Activated CD4-positive, alpha-beta memory T cell treated with anti-CD3 and anti-CD28 coated beads for 36 hours (primary cell): ENCODE results near the gene PPP1R2B. TPM values are rescaled to one million over a fixed set of nuclear protein-coding genes. Genes with fewer than 3 reads are reported as not detected.

Experiments
- CTCF ChIA-PET: fragments of 350-600 bp; sonication (Branson Sonifier 250); formaldehyde crosslinking; loops from one replicate; lab custom pipeline; 2021; ENCODE audit warnings: antibody characterized with exemption, inconsistent platforms; lab: Charles Lee
- POLR2A ChIA-PET: fragments of 350-600 bp; sonication (Branson Sonifier 250); formaldehyde crosslinking; loops from one replicate; lab custom pipeline; 2021; ENCODE audit warnings: antibody characterized with exemption; lab: Charles Lee
- DNase-seq: peaks from one replicate; pipeline ENCODE4 v3.0.0-alpha.2; 2020
- H3K27ac Mint-ChIP-seq: one replicate; pipeline ENCODE4 v1.8.0; 2021; ENCODE audit warnings: mixed read lengths
- H3K27me3 Mint-ChIP-seq: one replicate; pipeline ENCODE4 v1.8.0; 2021; ENCODE audit warnings: mixed read lengths
- H3K36me3 Mint-ChIP-seq: one replicate; pipeline ENCODE4 v1.8.0; 2021; ENCODE audit warnings: mixed read lengths
- H3K4me1 Mint-ChIP-seq: one replicate; pipeline ENCODE4 v1.8.0; 2021; ENCODE audit warnings: low read depth, mixed read lengths
- H3K4me3 Mint-ChIP-seq: one replicate; pipeline ENCODE4 v1.8.0; 2021; ENCODE audit warnings: mild to moderate bottlenecking, mixed read lengths
- H3K9me3 Mint-ChIP-seq: one replicate; pipeline ENCODE4 v1.8.0; 2021; ENCODE audit warnings: mixed read lengths
- intact Hi-C: fragments of 100-400 bp; cut with micrococcal nuclease; formaldehyde crosslinking; loops from one replicate; pipeline ENCODE4 v1.15.1; 2023
- total RNA-seq, 2 experiments: library from RNA; stranded (reverse); gene quantifications; one replicate each; pipeline ENCODE4 v1.2.3, GENCODE V29; 2021

Gene PPP1R2B
- total RNA-seq, 2 experiments from 2014 or later: 0.14 to 0.19 TPM

- intact Hi-C loops: no loop called here
- Mint-ChIP-seq H3K27ac (no peak overlapping the region), H3K4me1 (no peaks in the 10 kb centered on the region), H3K9me3 (no peaks in the 10 kb centered on the region), H3K27me3 (peaks cover 5% of the 10 kb centered on the region), H3K4me3 (no peak overlapping the region), H3K36me3 (no peaks in the 10 kb centered on the region)
- DNase-seq: no peak
- ChIA-PET CTCF (interaction anchor here (1.1 kb wide), 1 partner anchor 51 kb away, joined by 3 read pairs; no protein-coding TSS in a partner anchor), POLR2A (no interaction called here)
Observed at GRCh38 chr5:156883316-156883875, 33.3 kb downstream of the PPP1R2B start.

GRCh38 chr5:156888520-156888919, 38.4 kb downstream of the PPP1R2B start:
- Mint-ChIP-seq H3K4me1 (peaks cover 25% of the 10 kb centered on the region), H3K4me3 (no peak overlapping the region), H3K36me3 (no peaks in the 10 kb centered on the region), H3K9me3 (no peaks in the 10 kb centered on the region), H3K27me3 (peaks cover 1% of the 10 kb centered on the region), H3K27ac (no peak overlapping the region)
- intact Hi-C loops: no loop called here
- no peak for DNase-seq
- POLR2A ChIA-PET: no interaction called here
- CTCF ChIA-PET: no interaction called here

DNA sequence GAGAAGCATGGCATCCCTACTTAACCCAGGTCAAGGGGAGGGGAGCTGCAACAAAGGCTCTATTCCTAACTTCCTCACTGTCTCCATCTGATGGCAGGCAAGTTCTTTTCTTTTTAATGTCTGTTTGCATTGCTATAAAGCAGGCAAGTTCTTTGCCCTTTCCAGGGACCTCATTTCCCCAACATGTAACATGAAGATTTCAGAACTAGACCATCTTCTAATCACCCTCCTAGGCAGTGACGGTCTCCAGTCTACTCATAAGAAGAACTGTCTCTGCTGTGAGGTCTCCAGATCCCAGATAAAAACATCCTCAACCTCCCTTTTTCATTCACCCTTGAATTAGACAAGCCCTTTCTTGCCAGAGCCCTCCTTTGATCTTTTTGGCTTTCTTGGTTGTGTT, 42.1 kb downstream of the PPP1R2B start:
- Mint-ChIP-seq H3K4me1 (peaks cover 33% of the 10 kb centered on the region), H3K4me3 (no peak overlapping the region), H3K27me3 (no peaks in the 10 kb centered on the region), H3K27ac (peak overlapping the region; percentile 44), H3K36me3 (no peaks in the 10 kb centered on the region), H3K9me3 (no peaks in the 10 kb centered on the region)
- intact Hi-C loops: loop anchor here (1.0 to 5.0 kb wide), 2 partner anchors 43 to 240 kb away; no protein-coding TSS in a partner anchor
- CTCF ChIA-PET: no interaction called here
- DNase-seq: no peak
- POLR2A ChIA-PET: no interaction called here

DNA sequence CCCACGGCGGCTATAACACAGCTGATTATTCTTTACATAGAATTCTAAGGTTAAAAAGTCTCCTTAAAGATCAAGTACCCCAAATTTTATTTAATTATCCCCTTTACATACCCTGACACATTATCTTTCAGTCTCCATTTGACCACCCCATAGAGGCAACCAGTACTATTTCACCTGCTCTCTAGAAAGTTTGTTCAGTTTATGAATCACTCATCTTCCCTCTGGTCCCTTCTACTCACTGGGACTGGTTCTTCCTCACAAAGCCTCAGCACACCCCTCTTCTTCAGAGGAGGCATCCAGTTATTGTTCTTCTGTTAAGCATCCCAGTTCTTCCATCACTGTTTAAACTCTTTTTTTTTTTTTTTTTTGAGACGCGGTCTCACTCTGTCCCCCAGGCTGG, 42.8 kb downstream of the PPP1R2B start:
- no peaks in the 10 kb centered on the region for H3K36me3 Mint-ChIP-seq
- DNase-seq: no peak
- H3K4me3 Mint-ChIP-seq: no peak overlapping the region
- POLR2A ChIA-PET: no interaction called here
- H3K9me3 Mint-ChIP-seq: no peaks in the 10 kb centered on the region
- H3K27me3 Mint-ChIP-seq: no peaks in the 10 kb centered on the region
- intact Hi-C loops: loop anchor here (1.0 to 5.0 kb wide), 3 partner anchors 27 to 239 kb away; no protein-coding TSS in a partner anchor
- H3K4me1 Mint-ChIP-seq: peaks cover 33% of the 10 kb centered on the region
- CTCF ChIA-PET: no interaction called here
- no peak overlapping the region for H3K27ac Mint-ChIP-seq

DNA sequence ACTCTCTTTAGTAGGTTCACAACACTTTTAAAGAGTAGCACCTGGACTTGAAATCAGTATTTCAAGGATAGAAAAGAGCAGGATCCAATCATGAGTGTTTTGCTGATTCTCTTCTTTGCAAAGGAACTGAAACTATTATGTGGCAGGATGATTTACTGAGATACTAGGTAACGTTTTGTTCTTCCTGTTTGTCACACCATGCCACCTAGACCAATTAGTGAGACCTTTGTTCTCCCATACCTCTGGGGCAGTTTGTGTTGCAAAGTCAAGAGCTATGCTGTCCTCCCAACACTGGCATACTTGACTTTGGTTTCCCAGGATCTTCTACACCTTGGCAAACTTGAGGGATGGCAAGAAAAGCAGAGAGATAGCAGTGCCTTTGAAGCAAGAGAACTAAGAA, 43.4 kb downstream of the PPP1R2B start:
- Mint-ChIP-seq H3K36me3 (no peaks in the 10 kb centered on the region), H3K4me1 (peaks cover 33% of the 10 kb centered on the region)
- POLR2A ChIA-PET: no interaction called here

DNA sequence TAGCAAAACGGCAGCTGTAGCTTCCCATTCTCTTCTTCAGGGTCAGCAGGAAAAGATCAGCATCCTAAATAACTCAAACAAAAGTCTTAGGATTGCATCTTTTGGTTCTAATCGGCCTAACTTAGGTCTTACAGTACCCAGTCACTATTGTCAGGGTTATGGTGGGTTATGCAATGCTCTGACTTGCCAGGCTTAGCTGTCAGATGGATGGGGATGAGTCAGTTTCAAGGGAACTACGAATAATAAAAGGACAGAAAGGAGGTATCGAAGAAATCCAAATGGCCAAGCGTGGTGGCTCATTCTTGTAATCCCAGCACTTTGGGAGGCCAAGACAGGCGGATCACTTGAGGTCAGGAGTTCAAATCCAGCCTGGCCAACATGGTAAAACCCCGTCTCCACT, 46.5 kb downstream of the PPP1R2B start:
- intact Hi-C loops: no loop called here
- no peak for DNase-seq
- ChIA-PET CTCF (no interaction called here), POLR2A (no interaction called here)
- Mint-ChIP-seq H3K27ac (no peak overlapping the region), H3K9me3 (no peaks in the 10 kb centered on the region), H3K27me3 (no peaks in the 10 kb centered on the region), H3K4me1 (peaks cover 23% of the 10 kb centered on the region), H3K36me3 (no peaks in the 10 kb centered on the region), H3K4me3 (no peak overlapping the region)

More for the DNA sequence above, 43.4 kb downstream of the PPP1R2B start:
- H3K27me3 Mint-ChIP-seq: no peaks in the 10 kb centered on the region
- intact Hi-C loops: loop anchor here (1.0 to 5.0 kb wide), 2 partner anchors 27 to 239 kb away; no protein-coding TSS in a partner anchor
- CTCF ChIA-PET: interaction anchor here (1.6 kb wide), 1 partner anchor 42 kb away, joined by 6 read pairs; no protein-coding TSS in a partner anchor
- H3K27ac Mint-ChIP-seq: peak overlapping the region; percentile 18
- DNase-seq: no peak
- no peaks in the 10 kb centered on the region for H3K9me3 Mint-ChIP-seq
- H3K4me3 Mint-ChIP-seq: no peak overlapping the region

Other genes with a start within 250 kb of the PPP1R2B start
- 1 to 10 TPM; 1.8 to 3.1 TPM for gene TIMD4, start 112.9 kb downstream of the PPP1R2B start, total RNA-seq
- gene HAVCR1, start 208.8 kb downstream of the PPP1R2B start, total RNA-seq: under 1 TPM; 0.27 to 0.40 TPM